Ovary (tissue), 10 donors: Measurements from ENCODE around the gene EPX. TPM values are rescaled to one million over a fixed set of nuclear protein-coding genes. Genes with fewer than 3 reads are reported as not detected.
"Not testable (repeated sequence)": the region's sequence is repeated elsewhere in the genome, so short reads cannot be mapped to it uniquely, and the experiment has no call there.

Source experiments
- DNase-seq, 5 donors: peaks; one replicate each; pipeline ENCODE4 v3.0.0-alpha.2; 2019 to 2020
- H3K27ac ChIP-seq, 2 donors: fragments of 200-600 bp; one replicate each; pipeline versions ENCODE4 v1.5.1 to v1.8.0; 2019 to 2022
- H3K27me3 ChIP-seq: fragments of 200-600 bp; one replicate; pipeline ENCODE4 v1.8.0; 2022
- H3K36me3 ChIP-seq: fragments of 200-600 bp; sonication (generic); one replicate; pipeline ENCODE4 v1.5.1; 2019
- H3K4me1 ChIP-seq: one replicate; pipeline ENCODE4 v1.8.1; 2013; ENCODE audit warnings: mild to moderate bottlenecking, moderate library complexity; ENCODE audit not compliant: insufficient read depth
- H3K4me3 ChIP-seq: fragments of 200-600 bp; sonication (generic); one replicate; pipeline ENCODE4 v1.5.1; 2017
- H3K9me3 ChIP-seq, 2 donors: fragments of 200-600 bp in 1 of 2; sonication (generic) in 1 of 2; one replicate each; pipeline versions ENCODE4 v1.5.1 to v1.8.1; 2013 to 2019; ENCODE audit warnings: mild to moderate bottlenecking in 1 of 2, moderate library complexity in 1 of 2
- CTCF ChIP-seq, 3 donors: fragments of 450-650 bp in 2 of 3; fragments of 200-600 bp in 1 of 3; IDR thresholded peaks; one replicate each; pipeline versions ENCODE4 v1.5.1 to v1.8.0; 2016 to 2022; ENCODE audit warnings: antibody characterized with exemption in 3 of 3, mild to moderate bottlenecking in 1 of 3
- EP300 ChIP-seq: sonication (generic); formaldehyde crosslinking; IDR thresholded peaks from one replicate; pipeline ENCODE4 v1.6.1; 2017; ENCODE audit warnings: antibody characterized with exemption
- POLR2A ChIP-seq: fragments of 450-650 bp; IDR thresholded peaks from one replicate; pipeline ENCODE4 v1.6.1; 2017; ENCODE audit warnings: antibody characterized with exemption, mild to moderate bottlenecking, moderate library complexity
- WGBS, 3 donors: extraction: QIAGEN DNeasy Blood & Tissue Kit in 1 of 3; methylation state at CpG; one replicate each; pipeline versions ENCODE4 v1.1.5 to v1.1.7; 2013 to 2017; 5-methylcytosine and 5-hydroxymethylcytosine counted together
- intact Hi-C, 4 donors: fragments of 100-400 bp; cut with DNase I; formaldehyde crosslinking; loops; one replicate each; pipeline versions ENCODE4 v1.11.0 to v1.15.1; 2022 to 2023
- long read RNA-seq, 3 donors: library from polyadenylated mRNA in 2 of 3; unstranded in 2 of 3; transcript quantifications; one replicate each; pipeline ENCODE4 v2.0.0 and lab custom pipeline, GENCODE V29; 2021 to 2026
- polyA plus RNA-seq, 2 donors: library from polyadenylated mRNA; stranded (reverse); fragments of 200-250 nt in 1 of 2; fragments of 350-450 nt in 1 of 2; fragmentation: Illumina TruSeq in 1 of 2; extraction: RNeasy Lipid Tissue Mini Kit (QIAGEN cat#74804) in 1 of 2; gene quantifications; one replicate each; pipeline ENCODE4 v1.2.3, GENCODE V29; 2013 to 2014
- total RNA-seq, 7 donors: library from RNA; depleted of rRNA in 2 of 7; stranded (reverse); fragments of >200 nt in 2 of 7; fragmentation: NEBNext Ultra II Directional in 3 of 7; extraction: Animal tissue kit (Norgen Biotek cat#: 25700) in 3 of 7; gene quantifications; one replicate each; pipeline versions ENCODE4 v1.1.0 to v1.2.4, GENCODE V29; 2016 to 2023
- donor health status: DM: no; HTN: no; CAD: no; lungs with moderate emphysema.
- donor health status: DM: no; HTN: no; CAD: no.
- donor health status: Bipolar disorder and iron deficiency.
- donor health status: DM: yes; HTN: yes; CAD: no.
- donor health status: DM: no; HTN: no; CAD: no.
- donor health status: DM: yes; HTN: yes; CAD: no.

EPX gene
- total RNA-seq (not detected), polyA plus RNA-seq (not detected)
- long read RNA-seq, donor 1, partial matches to known transcripts, result 0 of 4 reads
- long read RNA-seq, donor 1, other reads (novel, unspliced or antisense), result 4 of 4 reads
- long read RNA-seq, donor 2, result 0 reads
- long read RNA-seq, donor 3, partial matches to known transcripts, result 0 of 3 reads
- long read RNA-seq, donor 3, other reads (novel, unspliced or antisense), result 3 of 3 reads

- Histone ChIP-seq H3K4me3 (no peak within 1 kb of the TSS), H3K36me3 (no peaks in the 10 kb centered on the region), H3K9me3 (no peaks in the 10 kb centered on the region), H3K4me1 (no peaks in the 10 kb centered on the region), H3K27me3 (no peaks in the 10 kb centered on the region), H3K27ac (no peak within 1 kb of the TSS)
- DNase-seq, result no peak
- intact Hi-C loops, result no loop called here
- WGBS, 3 donors, result 20 to 25% (median 23%) methylated on average over 6 of the region's 6 CpGs
- TF ChIP-seq POLR2A (no peak), CTCF (IDR thresholded peaks at IDR 0.05) (no peak), EP300 (no peak)
These were observed at the start of gene EPX for GRCh38 chr17:58192612-58193011. Gene EPX (plus strand): TSS chr17:58192726. CDS start chr17:58192847, 121 bp downstream.

GRCh38 chr17:58143335-58143734 lies 49.2 kb upstream of the EPX start:
- H3K4me3 ChIP-seq, H3K4me1 ChIP-seq, intact Hi-C loops, H3K36me3 ChIP-seq, H3K27me3 ChIP-seq, DNase-seq, H3K27ac ChIP-seq, H3K9me3 ChIP-seq: not testable (repeated sequence)
- WGBS, 3 donors, result 84 to 89% (median 88%) methylated on average over 4 of the region's 4 CpGs

- H3K36me3 ChIP-seq, result no peaks in the 10 kb centered on the region
- H3K4me1 ChIP-seq, result no peaks in the 10 kb centered on the region
- no peaks in the 10 kb centered on the region for H3K9me3 ChIP-seq
- intact Hi-C loops, result no loop called here
- no peak for TF ChIP-seq CTCF (IDR thresholded peaks at IDR 0.05)
- TF ChIP-seq EP300, result no peak
- TF ChIP-seq POLR2A, result no peak
- H3K27me3 ChIP-seq, result no peaks in the 10 kb centered on the region
- no peak for DNase-seq
- H3K4me3 ChIP-seq, result no peak overlapping the region
- no peak overlapping the region for H3K27ac ChIP-seq
- WGBS, 3 donors, result 80 to 90% (median 86%) methylated on average over 1 of the region's 1 CpG
These were observed 47.7 kb upstream of the EPX start for GRCh38 chr17:58144801-58145200.

GRCh38 chr17:58147930-58148434 lies 44.5 kb upstream of the EPX start, which contains the start of gene OR4D1:
Gene OR4D1 (plus strand): TSS chr17:58148384. CDS start chr17:58155154, 6,770 bp downstream.
- Histone ChIP-seq H3K4me3 (no peak within 1 kb of the TSS), H3K27ac (no peak within 1 kb of the TSS), H3K36me3 (no peaks in the 10 kb centered on the region), H3K4me1 (no peaks in the 10 kb centered on the region), H3K27me3 (no peaks in the 10 kb centered on the region), H3K9me3 (no peaks in the 10 kb centered on the region)
- TF ChIP-seq POLR2A (no peak), CTCF (IDR thresholded peaks at IDR 0.05) (no peak), EP300 (no peak)
- no peak for DNase-seq
- WGBS, 3 donors, result 41 to 52% (median 42%) methylated on average over 1 of the region's 1 CpG
- intact Hi-C loops, result no loop called here

- Histone ChIP-seq H3K36me3 (no peaks in the 10 kb centered on the region), H3K9me3 (no peaks in the 10 kb centered on the region), H3K27me3 (no peaks in the 10 kb centered on the region), H3K4me1 (no peaks in the 10 kb centered on the region), H3K4me3 (no peak overlapping the region), H3K27ac (no peak overlapping the region)
- intact Hi-C loops, result no loop called here
- no peak for DNase-seq
- 39 to 66% (median 52%) methylated on average over 3 of the region's 3 CpGs for WGBS, 3 donors
- no peak for TF ChIP-seq CTCF (IDR thresholded peaks at IDR 0.05)
- no peak for TF ChIP-seq EP300
- TF ChIP-seq POLR2A, result no peak
These were observed 43.9 kb upstream of the EPX start for GRCh38 chr17:58148609-58149008.
